VCaP (cell line): ENCODE measurements around the gene GLS.
"Not testable (repeated sequence)": the region's sequence is repeated elsewhere in the genome, so short reads cannot be mapped to it uniquely, and the experiment has no call there.

Source experiments
- H3K27ac ChIP-seq: fragments of 450-650 bp; 2 replicates; pipeline ENCODE4 v1.5.1; 2017
- CTCF ChIP-seq: fragments of 450-650 bp; conservative IDR thresholded peaks from 2 replicates; pipeline ENCODE4 v1.5.1; 2017; ENCODE audit warnings: mild to moderate bottlenecking, moderate library complexity

The GLS gene

GRCh38 chr2:190950566-190950991, 70.0 kb downstream of the GLS start:
- no peak for TF ChIP-seq CTCF
- H3K27ac ChIP-seq = no peak overlapping the region

DNA sequence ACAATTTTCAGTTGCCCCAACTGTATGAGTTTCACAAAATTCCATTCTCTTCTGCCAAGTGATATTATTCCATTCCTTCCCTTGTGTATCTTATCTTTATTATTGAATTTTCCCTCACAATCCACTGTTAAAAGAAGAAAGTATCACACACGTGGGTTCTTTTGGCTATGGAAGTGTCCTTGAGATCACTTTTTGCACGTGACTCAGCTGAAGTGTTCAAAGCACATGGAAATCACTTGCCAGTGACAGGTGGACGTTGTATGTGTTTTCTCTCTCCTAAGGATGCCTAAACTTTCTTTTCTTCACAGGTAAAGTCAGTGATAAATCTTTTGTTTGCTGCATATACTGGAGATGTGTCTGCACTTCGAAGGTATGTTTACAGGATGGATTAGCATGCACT, 72.6 kb downstream of the GLS start:
- H3K27ac ChIP-seq = no peak overlapping the region
- TF ChIP-seq CTCF = no peak

DNA sequence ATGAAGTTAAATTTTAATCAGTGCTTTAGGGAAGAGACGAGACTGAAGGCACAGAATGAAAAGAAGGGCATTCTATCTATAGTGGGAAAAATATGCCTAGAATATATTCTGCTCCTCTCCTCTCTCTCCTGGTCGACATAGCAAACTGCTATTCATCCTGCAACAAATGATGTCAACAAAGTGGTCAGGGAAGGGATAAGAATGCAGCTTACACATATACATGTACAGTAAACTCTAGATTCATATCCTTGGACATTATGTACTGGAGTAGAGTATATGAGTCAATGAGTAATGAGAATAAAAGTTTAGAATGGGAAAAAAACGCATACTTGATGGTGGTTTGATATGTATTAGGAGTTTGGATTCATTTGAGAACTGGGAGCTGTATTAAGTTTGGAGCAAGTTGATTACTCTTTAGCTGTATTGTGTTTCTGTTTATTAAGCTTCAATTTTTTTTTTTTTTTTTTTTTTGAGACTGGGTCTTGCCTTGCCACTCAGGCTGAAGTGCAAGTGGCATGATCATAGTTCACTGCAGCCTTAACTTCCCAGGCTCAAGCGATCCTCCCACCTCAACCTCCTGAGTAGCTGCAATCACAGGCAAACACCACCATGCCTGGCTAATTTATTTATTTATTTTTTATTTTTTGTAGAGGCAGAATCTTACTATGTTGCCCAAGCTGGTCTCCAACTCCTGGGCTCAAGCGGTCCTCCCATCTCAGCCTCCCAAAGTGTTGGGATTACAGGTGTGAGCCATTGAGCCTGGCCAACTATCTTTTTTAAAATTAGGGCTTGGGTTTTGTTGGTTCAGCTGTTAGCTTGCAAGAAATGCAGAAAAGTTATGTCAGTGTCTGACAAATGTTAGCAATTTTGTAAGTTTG, 79.5 kb downstream of the GLS start:
- no peak for TF ChIP-seq CTCF

DNA sequence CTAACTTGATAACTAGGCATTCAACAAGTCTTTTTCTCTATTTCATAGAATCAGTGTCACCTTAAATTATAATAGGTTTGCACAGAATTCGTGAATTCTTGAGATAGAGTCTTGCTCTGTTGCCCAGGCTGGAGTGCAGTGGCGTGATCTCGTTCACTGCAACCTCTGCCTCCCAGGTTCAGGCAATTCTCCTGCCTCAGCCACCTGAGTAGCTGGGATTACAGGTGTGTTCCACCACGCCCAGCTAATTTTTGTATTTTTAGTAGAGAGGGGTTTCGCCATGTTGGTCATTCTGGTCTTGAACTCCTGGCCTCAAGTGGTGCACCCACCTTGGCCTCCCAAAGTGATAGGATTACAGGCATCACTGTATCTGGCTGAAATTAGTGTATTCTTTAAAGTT, 80.5 kb downstream of the GLS start:
- not testable (repeated sequence) for H3K27ac ChIP-seq

More for the DNA sequence above, 79.5 kb downstream of the GLS start:
- H3K27ac ChIP-seq = no peak overlapping the region

- H3K27ac ChIP-seq = no peak overlapping the region
- no peak for TF ChIP-seq CTCF
These were observed 81.4 kb downstream of the GLS start for GRCh38 chr2:190961918-190962487.

GRCh38 chr2:190963088-190963487, 82.5 kb downstream of the GLS start:
- no peak overlapping the region for H3K27ac ChIP-seq
- no peak for TF ChIP-seq CTCF

DNA sequence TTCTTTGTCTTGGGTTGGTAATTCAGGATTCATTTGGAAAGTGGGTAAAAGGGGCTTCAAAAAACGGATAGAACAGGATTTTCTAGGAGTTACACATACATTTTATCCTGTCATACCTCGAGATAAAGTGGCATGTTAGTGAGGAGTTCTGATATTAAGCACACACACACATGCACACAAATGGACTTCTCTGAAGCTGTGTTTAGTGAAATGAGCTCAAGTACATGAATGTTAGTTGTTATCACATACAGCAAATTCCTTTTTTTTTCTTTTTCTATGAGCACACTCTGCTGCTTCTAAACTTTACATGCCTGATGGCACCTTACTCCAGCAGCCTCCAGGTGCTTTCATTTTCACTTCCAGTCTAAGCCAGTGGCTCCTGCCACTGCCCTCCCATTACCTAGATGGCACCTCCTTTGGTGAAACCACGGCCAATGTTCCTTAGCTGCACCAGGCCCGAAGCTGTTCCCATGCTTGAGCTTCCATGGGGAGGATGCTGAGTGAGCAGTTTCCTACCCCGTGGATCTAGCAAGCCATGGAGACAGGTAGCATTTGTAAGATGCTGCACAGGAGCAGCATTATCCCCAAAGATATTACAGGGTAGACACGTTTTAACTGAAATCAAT, 83.7 kb downstream of the GLS start:
- H3K27ac ChIP-seq = no peak overlapping the region
- no peak for TF ChIP-seq CTCF
